HG03521 (cell line): ENCODE data around the gene NFATC2.

Experiments
- ATAC-seq: cut with Tn5 transposase; IDR thresholded peaks from one replicate; pipeline ENCODE4 v1.9.1; 2021; ENCODE audit warnings: mild to moderate bottlenecking, moderate library complexity; ENCODE audit not compliant: unreplicated experiment

NFATC2 gene

GRCh38 chr20:51522207-51522606, 20.3 kb downstream of the NFATC2 start:
- ATAC-seq: no peak

- ATAC-seq: no peak
These were observed 24.7 kb downstream of the NFATC2 start for GRCh38 chr20:51517839-51518238.

- no peak for ATAC-seq
These were observed 25.7 kb downstream of the NFATC2 start for GRCh38 chr20:51516855-51517254.

GRCh38 chr20:51514836-51515235, 27.7 kb downstream of the NFATC2 start:
- no peak for ATAC-seq

- no peak for ATAC-seq
These were observed 28.3 kb downstream of the NFATC2 start for GRCh38 chr20:51514249-51514648.

GRCh38 chr20:51513545-51513944, 29.0 kb downstream of the NFATC2 start:
- no peak for ATAC-seq

GRCh38 chr20:51512645-51513044, 29.9 kb downstream of the NFATC2 start:
- ATAC-seq: no peak

- no peak for ATAC-seq
These were observed 30.5 kb downstream of the NFATC2 start for GRCh38 chr20:51511861-51512619.

GRCh38 chr20:51510936-51511605, 31.4 kb downstream of the NFATC2 start:
- no peak for ATAC-seq

GRCh38 chr20:51510169-51510568, 32.4 kb downstream of the NFATC2 start:
- no peak for ATAC-seq

GRCh38 chr20:51509208-51509607, 33.3 kb downstream of the NFATC2 start:
- no peak for ATAC-seq

- ATAC-seq: no peak
These were observed 33.7 kb downstream of the NFATC2 start for GRCh38 chr20:51508780-51509179.

GRCh38 chr20:51508158-51508557, 34.4 kb downstream of the NFATC2 start:
- no peak for ATAC-seq

- no peak for ATAC-seq
These were observed 35.1 kb downstream of the NFATC2 start for GRCh38 chr20:51507216-51508036.

- no peak for ATAC-seq
These were observed 35.8 kb downstream of the NFATC2 start for GRCh38 chr20:51506527-51507215.

- no peak for ATAC-seq
These were observed 37.0 kb downstream of the NFATC2 start for GRCh38 chr20:51505566-51505965.

- ATAC-seq: no peak
These were observed 39.1 kb downstream of the NFATC2 start for GRCh38 chr20:51503376-51503775.

GRCh38 chr20:51500936-51501335, 41.6 kb downstream of the NFATC2 start:
- ATAC-seq: no peak

- ATAC-seq: peak; percentile 66
These were observed 42.2 kb downstream of the NFATC2 start for GRCh38 chr20:51500311-51500710.

- no peak for ATAC-seq
These were observed 43.6 kb downstream of the NFATC2 start for GRCh38 chr20:51498765-51499540.
